Measurements from ENCODE around the gene RALGPS1.
A peak's percentile ranks its signal among the peaks of the same experiment; 100 is the strongest.

DNA sequence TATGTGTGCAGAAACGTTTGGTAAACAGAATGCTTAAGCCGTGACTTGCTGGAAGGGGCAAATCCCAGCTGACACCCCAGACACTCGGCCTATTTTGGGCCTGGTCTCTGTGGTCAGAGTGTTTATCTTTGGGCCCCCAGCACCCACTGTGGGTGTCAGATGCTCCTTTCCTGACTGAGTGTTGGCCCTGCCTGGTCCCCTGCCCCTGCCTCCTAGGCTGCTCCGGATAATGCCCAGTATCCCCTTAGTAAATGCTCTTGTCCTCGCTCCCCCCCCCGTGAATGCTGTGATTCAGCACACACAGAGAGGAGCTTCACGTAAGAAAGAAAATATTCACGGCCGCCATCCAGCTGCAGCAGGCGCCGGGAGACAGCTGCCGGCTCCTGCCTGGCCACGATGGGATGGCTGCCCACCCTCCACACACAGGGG is 219.2 kb downstream of the RALGPS1 start:
- TF ChIP-seq, protein P1, sequence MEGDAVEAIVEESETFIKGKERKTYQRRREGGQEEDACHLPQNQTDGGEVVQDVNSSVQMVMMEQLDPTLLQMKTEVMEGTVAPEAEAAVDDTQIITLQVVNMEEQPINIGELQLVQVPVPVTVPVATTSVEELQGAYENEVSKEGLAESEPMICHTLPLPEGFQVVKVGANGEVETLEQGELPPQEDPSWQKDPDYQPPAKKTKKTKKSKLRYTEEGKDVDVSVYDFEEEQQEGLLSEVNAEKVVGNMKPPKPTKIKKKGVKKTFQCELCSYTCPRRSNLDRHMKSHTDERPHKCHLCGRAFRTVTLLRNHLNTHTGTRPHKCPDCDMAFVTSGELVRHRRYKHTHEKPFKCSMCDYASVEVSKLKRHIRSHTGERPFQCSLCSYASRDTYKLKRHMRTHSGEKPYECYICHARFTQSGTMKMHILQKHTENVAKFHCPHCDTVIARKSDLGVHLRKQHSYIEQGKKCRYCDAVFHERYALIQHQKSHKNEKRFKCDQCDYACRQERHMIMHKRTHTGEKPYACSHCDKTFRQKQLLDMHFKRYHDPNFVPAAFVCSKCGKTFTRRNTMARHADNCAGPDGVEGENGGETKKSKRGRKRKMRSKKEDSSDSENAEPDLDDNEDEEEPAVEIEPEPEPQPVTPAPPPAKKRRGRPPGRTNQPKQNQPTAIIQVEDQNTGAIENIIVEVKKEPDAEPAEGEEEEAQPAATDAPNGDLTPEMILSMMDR (IDR thresholded peaks at IDR 0.05) = no peak
- TF ChIP-seq POLR2A (IDR thresholded peaks at IDR 0.05) (no peak), EP300 (IDR thresholded peaks at IDR 0.05) (peak in 1 of 2 donors; percentile 22)

Measured in tibial nerve (tissue), 4 donors.